Right cardiac atrium (tissue), 5 donors: ENCODE results near the gene DEFB116. TPM values are rescaled to one million over a fixed set of nuclear protein-coding genes. Genes with fewer than 3 reads are reported as not detected.

ENCODE experiments used
- polyA plus RNA-seq: library from polyadenylated mRNA; stranded (reverse); fragments of 200-250 nt; gene quantifications from one replicate; pipeline ENCODE4 v1.2.3, GENCODE V29; 2013
- total RNA-seq, 4 donors: library from RNA; stranded (reverse); fragmentation: NEBNext Ultra II Directional; extraction: Animal tissue kit (Norgen Biotek cat#: 25700); gene quantifications; one replicate each; pipeline ENCODE4 v1.2.1, GENCODE V29; 2021
- donor health status: healthy with polysubstance abuse.
- donor health status: DM: no; HTN: yes; CAD: no.
- donor health status: DM: no; HTN: no; CAD: no.
- donor health status: DM: no; HTN: yes; CAD: no; lungs with severe emphysema.
- donor health status: DM: yes; HTN: yes; CAD: no.

DEFB116 gene
- total and polyA plus RNA-seq, 5 donors: not detected

Other genes with a start within 250 kb of the DEFB116 start
- gene DEFB115, start 50.9 kb downstream of the DEFB116 start, total RNA-seq: not detected
- not detected for gene DEFB115, start 50.9 kb downstream of the DEFB116 start, polyA plus RNA-seq
- gene DEFB118, start 60.0 kb upstream of the DEFB116 start, total RNA-seq: not detected
- not detected for gene DEFB118, start 60.0 kb upstream of the DEFB116 start, polyA plus RNA-seq
- not detected for gene DEFB119, start 82.0 kb upstream of the DEFB116 start, total RNA-seq
- gene DEFB119, start 82.0 kb upstream of the DEFB116 start, polyA plus RNA-seq: not detected
- not detected for gene DEFB121, start 97.6 kb upstream of the DEFB116 start, total RNA-seq
- not detected for gene DEFB121, start 97.6 kb upstream of the DEFB116 start, polyA plus RNA-seq
- not detected for gene DEFB123, start 132.0 kb upstream of the DEFB116 start, total RNA-seq
- not detected for gene DEFB123, start 132.0 kb upstream of the DEFB116 start, polyA plus RNA-seq
- gene DEFB124, start 166.5 kb upstream of the DEFB116 start, total RNA-seq: not detected
- not detected for gene DEFB124, start 166.5 kb upstream of the DEFB116 start, polyA plus RNA-seq
- gene REM1, start 166.7 kb upstream of the DEFB116 start, total RNA-seq: 1 to 10 TPM; 1.6 to 2.9 (median 2.5) TPM
- gene REM1, start 166.7 kb upstream of the DEFB116 start, polyA plus RNA-seq: 2.9 TPM
- 10 to 100 TPM; 40.0 to 80.2 (median 62.1) TPM for gene HM13, start 205.9 kb upstream of the DEFB116 start, total RNA-seq
- 47.8 TPM for gene HM13, start 205.9 kb upstream of the DEFB116 start, polyA plus RNA-seq